HCT116 (cell line): Measurements from ENCODE around the gene CHTF18. TPM values are rescaled to one million over a fixed set of nuclear protein-coding genes. Genes with fewer than 3 reads are reported as not detected.

Experiments used
- ATAC-seq: fragments of 200-7000 bp; cut with Tn5 transposase; 2 replicates; pipeline ENCODE4 v1.9.1; 2020; ENCODE audit warnings: mild to moderate bottlenecking, moderate library complexity
- BruUV-seq: library from RNA; stranded (reverse); fragments of 400-500 nt; replicated peaks from 2 replicates; lab custom pipeline; 2021; lab: Mats Ljungman, UMichigan
- CTCF ChIA-PET: fragments of 300-600 bp; sonication (Branson Sonifier 250); formaldehyde crosslinking; loops from one replicate; lab custom pipeline; 2021; ENCODE audit warnings: antibody characterized with exemption; lab: Charles Lee
- POLR2A ChIA-PET: fragments of 300-600, 350-600 bp; sonication (Branson Sonifier 250); formaldehyde crosslinking; loops from one replicate; lab custom pipeline; 2021; ENCODE audit warnings: antibody characterized with exemption; lab: Charles Lee
- RAD21 ChIA-PET, 2 experiments: fragments of 300-600 bp; sonication (Branson Sonifier 250); formaldehyde crosslinking; loops; one replicate each; lab custom pipeline; 2023; ENCODE audit warnings: low total read pairs in 2 of 2; ENCODE audit not compliant: uncharacterized antibody in 2 of 2, unreplicated experiment in 2 of 2, low non-redundant PET in 1 of 2; lab: Charles Lee
- DNase-seq: peaks from one replicate; pipeline ENCODE4 v3.0.0-alpha.2; 2010; ENCODE audit warnings: low read depth, low spot score
- H2AFZ ChIP-seq: fragments of 200-600 bp; shearing (Covaris generic), sonication (generic); 2 replicates; pipeline ENCODE4 v1.6.1; 2017; ENCODE audit warnings: low read depth, mixed run types, mixed read lengths, antibody characterized with exemption, low read length; ENCODE audit not compliant: poor library complexity, severe bottlenecking
- H3K27ac ChIP-seq: 2 replicates; pipeline ENCODE4 v1.5.1; 2012; ENCODE audit warnings: low read depth, low read length
- H3K27me3 ChIP-seq: fragments of 200-600 bp; sonication (generic); 2 replicates; pipeline ENCODE4 v1.6.1; 2016; ENCODE audit warnings: mixed run types, low read length, mixed read lengths; ENCODE audit not compliant: insufficient read depth
- H3K36me3 ChIP-seq, 2 experiments: fragments of 200-500 bp in 1 of 2; fragments of 200-600 bp in 1 of 2; sonication (Bioruptor generic) in 1 of 2; sonication (generic) in 1 of 2; 2 replicates each; pipeline versions ENCODE4 v1.5.1 to v1.6.1; 2014 to 2016; ENCODE audit warnings: low read length in 2 of 2, inconsistent platforms in 1 of 2, mixed read lengths in 1 of 2, mixed run types in 1 of 2; ENCODE audit not compliant: insufficient read depth in 2 of 2, control insufficient read depth in 1 of 2
- H3K4me1 ChIP-seq, 2 experiments: fragments of 200-600 bp in 1 of 2; sonication (generic) in 1 of 2; 2 replicates each; pipeline versions ENCODE4 v1.5.1 to v1.6.1; 2012 to 2017; ENCODE audit warnings: low read length in 2 of 2, inconsistent platforms in 1 of 2, mild to moderate bottlenecking in 1 of 2, mixed read lengths in 1 of 2, mixed run types in 1 of 2, moderate library complexity in 1 of 2; ENCODE audit not compliant: insufficient read depth in 2 of 2, control insufficient read depth in 1 of 2
- H3K4me2 ChIP-seq: fragments of 200-600 bp; sonication (generic); 2 replicates; pipeline ENCODE4 v1.6.1; 2017; ENCODE audit warnings: mixed run types, low read length, mixed read lengths
- H3K4me3 ChIP-seq, 2 experiments: fragments of 200-600 bp in 1 of 2; sonication (generic) in 1 of 2; replicated peaks in 1 of 2; 2 replicates each; pipeline ENCODE4 v1.5.1; 2011 to 2016; ENCODE audit warnings: low read length in 2 of 2, control low read depth in 1 of 2, low read depth in 1 of 2, mild to moderate bottlenecking in 1 of 2, mixed read lengths in 1 of 2, mixed run types in 1 of 2
- H3K79me2 ChIP-seq: fragments of 200-600 bp; sonication (generic); 2 replicates; pipeline ENCODE4 v1.6.1; 2017; ENCODE audit warnings: mild to moderate bottlenecking, mixed run types, low read length, moderate library complexity, mixed read lengths; ENCODE audit not compliant: insufficient read depth
- H3K9ac ChIP-seq: fragments of 200-600 bp; sonication (generic); 2 replicates; pipeline ENCODE4 v1.6.1; 2016; ENCODE audit warnings: low read length, mixed read lengths
- H3K9me2 ChIP-seq: fragments of 200-600 bp; sonication (generic), shearing (Covaris generic); 2 replicates; pipeline ENCODE4 v1.6.1; 2017; ENCODE audit warnings: mixed run types, mild to moderate bottlenecking, moderate library complexity; ENCODE audit not compliant: insufficient read depth
- H3K9me3 ChIP-seq, 2 experiments: fragments of 200-500 bp in 1 of 2; fragments of 200-600 bp in 1 of 2; sonication (Bioruptor generic) in 1 of 2; sonication (generic) in 1 of 2; 2 replicates each; pipeline ENCODE4 v1.6.1; 2014 to 2017; ENCODE audit warnings: low read length in 2 of 2, mixed read lengths in 2 of 2, inconsistent platforms in 1 of 2, low read depth in 1 of 2, mild to moderate bottlenecking in 1 of 2, mixed run types in 1 of 2, moderate library complexity in 1 of 2; ENCODE audit not compliant: control insufficient read depth in 1 of 2, insufficient read depth in 1 of 2
- H4K20me1 ChIP-seq: fragments of 200-600 bp; sonication (generic), shearing (Covaris generic); 2 replicates; pipeline ENCODE4 v1.6.1; 2017; ENCODE audit warnings: mixed run types, mild to moderate bottlenecking, moderate library complexity; ENCODE audit not compliant: insufficient read depth
- ATF3 ChIP-seq: IDR thresholded peaks from 2 replicates; pipeline ENCODE4 v1.6.1; 2012
- CBX3 ChIP-seq: IDR thresholded peaks from 2 replicates; pipeline ENCODE4 v1.6.1; 2012; ENCODE audit warnings: low read depth
- CEBPB ChIP-seq: IDR thresholded peaks from 2 replicates; pipeline ENCODE4 v1.6.1; 2012; ENCODE audit warnings: low read depth
- EZH2 ChIP-seq: fragments of 200-600 bp; sonication (generic); IDR thresholded peaks from 2 replicates; pipeline ENCODE4 v1.6.1; 2017; ENCODE audit warnings: antibody characterized with exemption, mixed run types
- EZH2phosphoT487 ChIP-seq: fragments of 200-600 bp; IDR thresholded peaks from 2 replicates; pipeline ENCODE4 v1.6.1; 2018; ENCODE audit warnings: antibody characterized with exemption, borderline replicate concordance
- JUND ChIP-seq: IDR thresholded peaks from 2 replicates; pipeline ENCODE4 v1.6.1; 2012
- POLR2A ChIP-seq: IDR thresholded peaks from 2 replicates; pipeline ENCODE4 v1.7.0; 2011; ENCODE audit warnings: borderline replicate concordance; ENCODE audit not compliant: insufficient read depth, insufficient read length; ENCODE audit errors: extremely low read depth
- POLR2AphosphoS5 ChIP-seq: IDR thresholded peaks from 2 replicates; pipeline ENCODE4 v1.6.1; 2011; ENCODE audit warnings: mild to moderate bottlenecking, low read depth, low read length, moderate library complexity
- RAD21 ChIP-seq: IDR thresholded peaks from 2 replicates; pipeline ENCODE4 v1.6.1; 2012; ENCODE audit warnings: low read depth, mild to moderate bottlenecking
- SIN3A ChIP-seq: IDR thresholded peaks from 2 replicates; pipeline ENCODE4 v1.6.1; 2012; ENCODE audit warnings: low read depth
- TCF7L2 ChIP-seq: IDR thresholded peaks from 2 replicates; pipeline ENCODE4 v1.7.0; 2011; ENCODE audit warnings: borderline replicate concordance, inconsistent platforms; ENCODE audit not compliant: insufficient read depth, insufficient read length; ENCODE audit errors: extremely low read depth
- YY1 ChIP-seq: IDR thresholded peaks from 2 replicates; pipeline ENCODE4 v1.6.1; 2011; ENCODE audit warnings: low read length, low read depth, moderate library complexity, mild to moderate bottlenecking; ENCODE audit not compliant: insufficient replicate concordance; ENCODE audit errors: extremely low read depth
- ZFX ChIP-seq: fragments of 450-650 bp; IDR thresholded peaks from 2 replicates; pipeline ENCODE4 v1.6.1; 2017
- intact Hi-C: fragments of 100-400 bp; cut with micrococcal nuclease; formaldehyde crosslinking; loops from 2 replicates; pipeline ENCODE4 v1.10.0; 2022
- total RNA-seq: library from RNA; stranded (reverse); gene quantifications from one replicate; pipeline ENCODE4 v1.2.1, GENCODE V29; 2021; ENCODE audit not compliant: unreplicated experiment
- TF ChIP-seq, protein P1 (sequence below), 3 experiments: fragments of 200-600 bp in 1 of 3; sonication (generic) in 1 of 3; IDR thresholded peaks in 2 of 3; conservative IDR thresholded peaks in 1 of 3; 2 replicates each; pipeline ENCODE4 v1.5.1; 2012 to 2017; ENCODE audit warnings: low read depth in 2 of 3, low read length in 2 of 3, antibody characterized with exemption in 1 of 3, borderline replicate concordance in 1 of 3, control low read depth in 1 of 3, mild to moderate bottlenecking in 1 of 3, mixed read lengths in 1 of 3, mixed run types in 1 of 3, moderate library complexity in 1 of 3; ENCODE audit not compliant: insufficient read depth in 1 of 3
- TF ChIP-seq, protein P2 (sequence below): IDR thresholded peaks from 2 replicates; pipeline ENCODE4 v1.6.1; 2011; ENCODE audit warnings: mild to moderate bottlenecking, low read length, moderate library complexity; ENCODE audit not compliant: insufficient replicate concordance; ENCODE audit errors: extremely low read depth

Gene CHTF18
- total RNA-seq, 1 experiment from 2014 or later: 145 TPM

DNA sequence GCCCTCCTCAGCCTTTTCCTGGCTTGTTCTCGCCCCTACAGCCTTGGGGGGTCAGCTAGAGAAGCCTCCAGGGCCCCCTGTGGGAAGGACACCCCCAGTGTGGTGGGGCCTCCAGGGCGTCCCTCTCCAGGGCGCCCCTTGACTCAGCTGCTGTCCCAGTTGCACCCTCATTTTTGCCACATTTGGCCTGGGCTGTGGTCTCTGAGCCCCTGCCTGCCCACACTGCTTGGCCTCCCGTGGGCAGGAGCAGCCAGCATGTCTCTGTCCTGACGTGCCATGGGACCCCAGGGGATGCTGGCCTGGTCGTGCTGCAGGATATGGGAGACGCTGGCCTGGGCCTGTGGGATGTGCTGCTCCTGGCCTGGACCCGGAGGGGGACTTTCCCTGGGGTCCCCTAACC lies 5.0 kb downstream of the CHTF18 start (continued):
- TF ChIP-seq CEBPB: no peak
- TF ChIP-seq, protein P1, sequence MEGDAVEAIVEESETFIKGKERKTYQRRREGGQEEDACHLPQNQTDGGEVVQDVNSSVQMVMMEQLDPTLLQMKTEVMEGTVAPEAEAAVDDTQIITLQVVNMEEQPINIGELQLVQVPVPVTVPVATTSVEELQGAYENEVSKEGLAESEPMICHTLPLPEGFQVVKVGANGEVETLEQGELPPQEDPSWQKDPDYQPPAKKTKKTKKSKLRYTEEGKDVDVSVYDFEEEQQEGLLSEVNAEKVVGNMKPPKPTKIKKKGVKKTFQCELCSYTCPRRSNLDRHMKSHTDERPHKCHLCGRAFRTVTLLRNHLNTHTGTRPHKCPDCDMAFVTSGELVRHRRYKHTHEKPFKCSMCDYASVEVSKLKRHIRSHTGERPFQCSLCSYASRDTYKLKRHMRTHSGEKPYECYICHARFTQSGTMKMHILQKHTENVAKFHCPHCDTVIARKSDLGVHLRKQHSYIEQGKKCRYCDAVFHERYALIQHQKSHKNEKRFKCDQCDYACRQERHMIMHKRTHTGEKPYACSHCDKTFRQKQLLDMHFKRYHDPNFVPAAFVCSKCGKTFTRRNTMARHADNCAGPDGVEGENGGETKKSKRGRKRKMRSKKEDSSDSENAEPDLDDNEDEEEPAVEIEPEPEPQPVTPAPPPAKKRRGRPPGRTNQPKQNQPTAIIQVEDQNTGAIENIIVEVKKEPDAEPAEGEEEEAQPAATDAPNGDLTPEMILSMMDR (IDR thresholded peaks at IDR 0.05 in 2 of 3, conservative IDR thresholded peaks at IDR 0.05 in 1 of 3; ENCODE audit: borderline replicate concordance in 1 of 3, insufficient read depth in 1 of 3, low read depth in 2 of 3, low read length in 2 of 3): no peak
- TF ChIP-seq POLR2AphosphoS5: no peak
- TF ChIP-seq TCF7L2: no peak
- TF ChIP-seq POLR2A: no peak
- TF ChIP-seq, protein P2, sequence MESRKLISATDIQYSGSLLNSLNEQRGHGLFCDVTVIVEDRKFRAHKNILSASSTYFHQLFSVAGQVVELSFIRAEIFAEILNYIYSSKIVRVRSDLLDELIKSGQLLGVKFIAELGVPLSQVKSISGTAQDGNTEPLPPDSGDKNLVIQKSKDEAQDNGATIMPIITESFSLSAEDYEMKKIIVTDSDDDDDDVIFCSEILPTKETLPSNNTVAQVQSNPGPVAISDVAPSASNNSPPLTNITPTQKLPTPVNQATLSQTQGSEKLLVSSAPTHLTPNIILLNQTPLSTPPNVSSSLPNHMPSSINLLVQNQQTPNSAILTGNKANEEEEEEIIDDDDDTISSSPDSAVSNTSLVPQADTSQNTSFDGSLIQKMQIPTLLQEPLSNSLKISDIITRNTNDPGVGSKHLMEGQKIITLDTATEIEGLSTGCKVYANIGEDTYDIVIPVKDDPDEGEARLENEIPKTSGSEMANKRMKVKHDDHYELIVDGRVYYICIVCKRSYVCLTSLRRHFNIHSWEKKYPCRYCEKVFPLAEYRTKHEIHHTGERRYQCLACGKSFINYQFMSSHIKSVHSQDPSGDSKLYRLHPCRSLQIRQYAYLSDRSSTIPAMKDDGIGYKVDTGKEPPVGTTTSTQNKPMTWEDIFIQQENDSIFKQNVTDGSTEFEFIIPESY: no peak

GRCh38 chr16:794091-794822 lies 5.8 kb downstream of the CHTF18 start:
- Histone ChIP-seq H2AFZ (no peak overlapping the region), H3K36me3 (peaks cover 0 to 25% of the 10 kb centered on the region in 2 experiments; a peak in 3 of 4 replicates), H3K9ac (no peak overlapping the region), H3K27ac (peak overlapping the region; percentile 5; the same call in 1 of the 2 replicates), H3K27me3 (no peaks in the 10 kb centered on the region), H3K4me3 (no peak overlapping the region), H3K9me3 (no peaks in the 10 kb centered on the region), H4K20me1 (no peaks in the 10 kb centered on the region), H3K4me2 (no peak overlapping the region), H3K79me2 (peaks cover 26% of the 10 kb centered on the region), H3K4me1 (peaks cover 15 to 38% of the 10 kb centered on the region in 2 experiments), H3K9me2 (no peaks in the 10 kb centered on the region)
- CTCF ChIA-PET: interaction anchor here (2.0 kb wide), 1 partner anchor 82 kb away, joined by 9 read pairs; no protein-coding TSS in a partner anchor
- no peak for DNase-seq
- ATAC-seq: no peak
- intact Hi-C loops: no loop called here
- no TSS peak for BruUV-seq
- RAD21 ChIA-PET: no interaction called here
- POLR2A ChIA-PET: no interaction called here
- no peak for TF ChIP-seq ATF3
- TF ChIP-seq ZFX: no peak
- no peak for TF ChIP-seq JUND
- TF ChIP-seq SIN3A: no peak
- TF ChIP-seq, protein P1 (IDR thresholded peaks at IDR 0.05 in 2 of 3, conservative IDR thresholded peaks at IDR 0.05 in 1 of 3; ENCODE audit: borderline replicate concordance in 1 of 3, insufficient read depth in 1 of 3, low read depth in 2 of 3, low read length in 2 of 3): no peak
- no peak for TF ChIP-seq RAD21
- TF ChIP-seq CBX3: no peak
- no peak for TF ChIP-seq EZH2phosphoT487
- TF ChIP-seq POLR2A: no peak
- TF ChIP-seq EZH2: no peak
- TF ChIP-seq YY1: no peak
